Activated T-cell treated with anti-CD3 and anti-CD28 coated beads, Interleukin-2, amount 50 U/mL, for 4 hours (primary cell): Measurements from ENCODE around the gene ZFYVE28. TPM values are rescaled to one million over a fixed set of nuclear protein-coding genes. Genes with fewer than 3 reads are reported as not detected.

Experiments used
- ATAC-seq, 2 donors: fragments of 200-7000 bp; cut with Tn5 transposase; one replicate each; pipeline ENCODE4 v1.10.0; 2021
- DNase-seq: peaks from one replicate; pipeline ENCODE4 v3.0.0-alpha.2; 2020
- H3K27me3 Mint-ChIP-seq: one replicate; pipeline ENCODE4 v1.8.0; 2021; ENCODE audit warnings: low read depth, mixed read lengths
- H3K36me3 Mint-ChIP-seq: one replicate; pipeline ENCODE4 v1.8.0; 2022; ENCODE audit warnings: mixed read lengths; ENCODE audit not compliant: insufficient read depth
- H3K4me1 Mint-ChIP-seq: one replicate; pipeline ENCODE4 v1.8.0; 2021; ENCODE audit warnings: low read depth, mixed read lengths
- H3K4me3 Mint-ChIP-seq: one replicate; pipeline ENCODE4 v1.8.0; 2021; ENCODE audit warnings: mild to moderate bottlenecking, moderate library complexity, mixed read lengths
- H3K9me3 Mint-ChIP-seq: one replicate; pipeline ENCODE4 v1.8.0; 2021; ENCODE audit warnings: mixed read lengths
- total RNA-seq, 3 donors: library from RNA; stranded (reverse); gene quantifications; one replicate each; pipeline ENCODE4 v1.2.1, GENCODE V29; 2021

The ZFYVE28 gene
- total RNA-seq, 3 donors from 2014 or later, result 7.0 to 10.1 (median 7.1) TPM

- H3K9me3 Mint-ChIP-seq, result no peaks in the 10 kb centered on the region
- H3K36me3 Mint-ChIP-seq, result peaks cover 9% of the 10 kb centered on the region
- ATAC-seq (no peak), DNase-seq (no peak)
- H3K4me1 Mint-ChIP-seq, result peaks cover 4% of the 10 kb centered on the region
- H3K27me3 Mint-ChIP-seq, result no peaks in the 10 kb centered on the region
- no peak overlapping the region for H3K4me3 Mint-ChIP-seq
Observed at GRCh38 chr4:2250357-2251072, 167.9 kb downstream of the ZFYVE28 start.

- ATAC-seq (no peak), DNase-seq (no peak)
Observed at GRCh38 chr4:2249526-2250356, 168.7 kb downstream of the ZFYVE28 start.

GRCh38 chr4:2248821-2249261 lies 169.6 kb downstream of the ZFYVE28 start:
- Mint-ChIP-seq H3K36me3 (no peaks in the 10 kb centered on the region), H3K4me1 (peaks cover 11% of the 10 kb centered on the region), H3K4me3 (no peak overlapping the region), H3K27me3 (no peaks in the 10 kb centered on the region), H3K9me3 (no peaks in the 10 kb centered on the region)
- ATAC-seq, result no peak
- DNase-seq, result no peak

More at GRCh38 chr4:2249526-2250356, 168.7 kb downstream of the ZFYVE28 start:
- no peak overlapping the region for H3K4me3 Mint-ChIP-seq
- no peaks in the 10 kb centered on the region for H3K27me3 Mint-ChIP-seq
- H3K36me3 Mint-ChIP-seq, result peaks cover 7% of the 10 kb centered on the region
- no peaks in the 10 kb centered on the region for H3K9me3 Mint-ChIP-seq
- H3K4me1 Mint-ChIP-seq, result peaks cover 9% of the 10 kb centered on the region

- Mint-ChIP-seq H3K27me3 (no peaks in the 10 kb centered on the region), H3K9me3 (no peaks in the 10 kb centered on the region), H3K36me3 (no peaks in the 10 kb centered on the region), H3K4me3 (no peak overlapping the region), H3K4me1 (peaks cover 17% of the 10 kb centered on the region)
- ATAC-seq (no peak), DNase-seq (no peak)
Observed at GRCh38 chr4:2248044-2248780, 170.2 kb downstream of the ZFYVE28 start.

- H3K4me3 Mint-ChIP-seq, result no peak overlapping the region
- no peak for DNase-seq
- H3K27me3 Mint-ChIP-seq, result no peaks in the 10 kb centered on the region
- H3K36me3 Mint-ChIP-seq, result no peaks in the 10 kb centered on the region
- no peaks in the 10 kb centered on the region for H3K9me3 Mint-ChIP-seq
- ATAC-seq, result no peak
- peaks cover 18% of the 10 kb centered on the region for H3K4me1 Mint-ChIP-seq
Observed at GRCh38 chr4:2247128-2248043, 171.1 kb downstream of the ZFYVE28 start.

- peaks cover 19% of the 10 kb centered on the region for H3K4me1 Mint-ChIP-seq
- H3K27me3 Mint-ChIP-seq, result no peaks in the 10 kb centered on the region
- no peak overlapping the region for H3K4me3 Mint-ChIP-seq
- H3K36me3 Mint-ChIP-seq, result no peaks in the 10 kb centered on the region
- ATAC-seq (no peak), DNase-seq (no peak)
- no peaks in the 10 kb centered on the region for H3K9me3 Mint-ChIP-seq
Observed at GRCh38 chr4:2246384-2247127, 171.9 kb downstream of the ZFYVE28 start.

GRCh38 chr4:2245787-2246275 lies 172.6 kb downstream of the ZFYVE28 start:
- no peak for DNase-seq
- Mint-ChIP-seq H3K4me1 (peaks cover 21% of the 10 kb centered on the region), H3K36me3 (no peaks in the 10 kb centered on the region), H3K9me3 (no peaks in the 10 kb centered on the region), H3K4me3 (no peak overlapping the region), H3K27me3 (no peaks in the 10 kb centered on the region)
- ATAC-seq, result no peak

- DNase-seq, result no peak
- H3K36me3 Mint-ChIP-seq, result peaks cover 3% of the 10 kb centered on the region
- H3K9me3 Mint-ChIP-seq, result no peaks in the 10 kb centered on the region
- H3K4me1 Mint-ChIP-seq, result peaks cover 27% of the 10 kb centered on the region
- H3K4me3 Mint-ChIP-seq, result no peak overlapping the region
- no peaks in the 10 kb centered on the region for H3K27me3 Mint-ChIP-seq
- ATAC-seq, result no peak
Observed at GRCh38 chr4:2245057-2245786, 173.2 kb downstream of the ZFYVE28 start.

GRCh38 chr4:2243681-2244380 lies 174.6 kb downstream of the ZFYVE28 start:
- H3K36me3 Mint-ChIP-seq, result peaks cover 14% of the 10 kb centered on the region
- peaks cover 39% of the 10 kb centered on the region for H3K4me1 Mint-ChIP-seq
- no peak overlapping the region for H3K4me3 Mint-ChIP-seq
- H3K27me3 Mint-ChIP-seq, result no peaks in the 10 kb centered on the region
- no peaks in the 10 kb centered on the region for H3K9me3 Mint-ChIP-seq
- ATAC-seq (no peak), DNase-seq (no peak)

- Mint-ChIP-seq H3K4me3 (peak within 1 kb of the TSS; percentile 94), H3K9me3 (no peaks in the 10 kb centered on the region), H3K4me1 (peaks cover 55% of the 10 kb centered on the region), H3K36me3 (peaks cover 23% of the 10 kb centered on the region), H3K27me3 (no peaks in the 10 kb centered on the region)
- DNase-seq (peak; percentile 99), ATAC-seq (peak; percentile 93 to 96)
Observed at GRCh38 chr4:2241410-2242353, 176.8 kb downstream of the ZFYVE28 start, which contains the start of the genes HAUS3 and POLN. Gene HAUS3, minus strand, starts transcription at chr4:2242121. Its CDS starts 1,175 bp downstream, at chr4:2240946. Gene POLN, minus strand, starts transcription at chr4:2242121. Its CDS starts 12,890 bp downstream, at chr4:2229231.

- peak overlapping the region; percentile 94 for H3K4me3 Mint-ChIP-seq
- no peaks in the 10 kb centered on the region for H3K27me3 Mint-ChIP-seq
- H3K9me3 Mint-ChIP-seq, result no peaks in the 10 kb centered on the region
- ATAC-seq (no peak), DNase-seq (no peak)
- H3K4me1 Mint-ChIP-seq, result peaks cover 55% of the 10 kb centered on the region
- H3K36me3 Mint-ChIP-seq, result peaks cover 26% of the 10 kb centered on the region
Observed at GRCh38 chr4:2241003-2241402, 177.4 kb downstream of the ZFYVE28 start.
